Astrocyte (in vitro differentiated cells and primary cell): Measurements from ENCODE around the gene SLC25A36. TPM values are rescaled to one million over a fixed set of nuclear protein-coding genes. Genes with fewer than 3 reads are reported as not detected.

Experiments used
- DNase-seq: peaks from one replicate; pipeline ENCODE4 v3.0.0-alpha.2; 2010; ENCODE audit warnings: low read depth
- FAIRE-seq: peaks from 2 replicates; lab custom pipeline; 2011; peaks lifted over from hg19 to GRCh38; lab: Jason Lieb, UNC
- H2AFZ ChIP-seq: 2 replicates; pipeline ENCODE4 v1.6.0; 2012; ENCODE audit warnings: low read depth, low read length, inconsistent platforms
- H3K27ac ChIP-seq: 2 replicates; pipeline ENCODE4 v1.5.1; 2011; ENCODE audit warnings: low read depth, low read length, inconsistent platforms
- H3K27me3 ChIP-seq: 2 replicates; pipeline ENCODE4 v1.6.0; 2011; ENCODE audit warnings: low read length, inconsistent platforms; ENCODE audit not compliant: insufficient read depth
- H3K36me3 ChIP-seq: 2 replicates; pipeline ENCODE4 v1.5.1; 2011; ENCODE audit warnings: low read length, inconsistent platforms; ENCODE audit not compliant: insufficient read depth
- H3K4me1 ChIP-seq: 2 replicates; pipeline ENCODE4 v1.5.1; 2011; ENCODE audit warnings: low read length, inconsistent platforms; ENCODE audit not compliant: insufficient read depth
- H3K4me2 ChIP-seq: 2 replicates; pipeline ENCODE4 v1.6.0; 2012; ENCODE audit warnings: low read length, inconsistent platforms
- H3K4me3 ChIP-seq: 2 replicates; pipeline ENCODE4 v1.5.1; 2011; ENCODE audit warnings: low read depth, mild to moderate bottlenecking, low read length, inconsistent platforms; ENCODE audit not compliant: insufficient read depth
- H3K79me2 ChIP-seq: 2 replicates; pipeline ENCODE4 v1.6.0; 2012; ENCODE audit warnings: mild to moderate bottlenecking, low read length, inconsistent platforms; ENCODE audit not compliant: insufficient read depth
- H3K9ac ChIP-seq: 2 replicates; pipeline ENCODE4 v1.6.0; 2012; ENCODE audit warnings: mild to moderate bottlenecking, low read length, inconsistent platforms
- H3K9me3 ChIP-seq: 2 replicates; pipeline ENCODE4 v1.5.1; 2012; ENCODE audit warnings: low read depth, mild to moderate bottlenecking, low read length, inconsistent platforms; ENCODE audit not compliant: insufficient read depth
- H4K20me1 ChIP-seq: 2 replicates; pipeline ENCODE4 v1.6.0; 2012; ENCODE audit warnings: low read length, inconsistent platforms; ENCODE audit not compliant: insufficient read depth
- H3K27ac Mint-ChIP-seq: one replicate; pipeline ENCODE4 v1.8.0; 2021; ENCODE audit warnings: mild to moderate bottlenecking, mixed read lengths; ENCODE audit not compliant: unreplicated experiment
- H3K27me3 Mint-ChIP-seq: one replicate; pipeline ENCODE4 v1.8.0; 2021; ENCODE audit warnings: low read depth, mixed read lengths; ENCODE audit not compliant: unreplicated experiment
- H3K36me3 Mint-ChIP-seq: one replicate; pipeline ENCODE4 v1.8.0; 2021; ENCODE audit warnings: low read depth, mixed read lengths; ENCODE audit not compliant: unreplicated experiment
- H3K4me1 Mint-ChIP-seq: one replicate; pipeline ENCODE4 v1.8.0; 2021; ENCODE audit warnings: low read depth, mixed read lengths; ENCODE audit not compliant: unreplicated experiment
- H3K4me3 Mint-ChIP-seq: one replicate; pipeline ENCODE4 v1.8.0; 2021; ENCODE audit warnings: mild to moderate bottlenecking, moderate library complexity, mixed read lengths; ENCODE audit not compliant: unreplicated experiment
- H3K9me3 Mint-ChIP-seq: one replicate; pipeline ENCODE4 v1.8.0; 2021; ENCODE audit warnings: mild to moderate bottlenecking, mixed read lengths; ENCODE audit not compliant: unreplicated experiment
- CTCF ChIP-seq: IDR thresholded peaks from 2 replicates; pipeline ENCODE4 v1.5.1; 2011; ENCODE audit warnings: low read depth, mild to moderate bottlenecking, inconsistent platforms, low read length, moderate library complexity; ENCODE audit not compliant: insufficient read depth
- EZH2 ChIP-seq: IDR thresholded peaks from 2 replicates; pipeline ENCODE4 v1.6.1; 2012; ENCODE audit warnings: mild to moderate bottlenecking, low read length, inconsistent platforms; ENCODE audit not compliant: insufficient read depth
- total RNA-seq: library from RNA; stranded (reverse); gene quantifications from 2 replicates; pipeline ENCODE4 v1.2.1, GENCODE V29; 2021

The SLC25A36 gene
- total RNA-seq, 1 donor from 2014 or later, result 81.0 TPM

DNA sequence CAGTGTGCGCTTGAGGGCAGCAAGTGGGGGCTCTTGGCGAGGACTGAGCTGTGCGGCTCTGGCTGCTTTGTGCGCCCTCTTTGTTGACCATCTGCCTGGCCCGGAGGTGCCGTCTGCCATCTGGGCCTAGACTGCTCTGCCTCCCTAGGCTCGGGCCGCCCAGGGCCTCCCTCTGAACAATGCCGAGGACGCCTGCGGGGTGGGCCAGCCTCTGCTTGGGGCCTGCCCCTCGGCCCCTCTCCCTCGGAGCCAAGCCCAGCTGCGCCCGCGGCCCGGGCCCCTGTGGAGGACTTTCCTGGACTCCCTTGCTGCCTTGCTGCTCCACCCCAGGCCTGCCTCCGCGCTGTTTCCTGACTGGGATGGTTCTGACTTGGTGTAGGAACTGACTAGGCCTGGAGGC, 77.6 kb downstream of the SLC25A36 start:
- no peak overlapping the region for H2AFZ ChIP-seq
- no peak overlapping the region for H3K27ac Mint-ChIP-seq

DNA sequence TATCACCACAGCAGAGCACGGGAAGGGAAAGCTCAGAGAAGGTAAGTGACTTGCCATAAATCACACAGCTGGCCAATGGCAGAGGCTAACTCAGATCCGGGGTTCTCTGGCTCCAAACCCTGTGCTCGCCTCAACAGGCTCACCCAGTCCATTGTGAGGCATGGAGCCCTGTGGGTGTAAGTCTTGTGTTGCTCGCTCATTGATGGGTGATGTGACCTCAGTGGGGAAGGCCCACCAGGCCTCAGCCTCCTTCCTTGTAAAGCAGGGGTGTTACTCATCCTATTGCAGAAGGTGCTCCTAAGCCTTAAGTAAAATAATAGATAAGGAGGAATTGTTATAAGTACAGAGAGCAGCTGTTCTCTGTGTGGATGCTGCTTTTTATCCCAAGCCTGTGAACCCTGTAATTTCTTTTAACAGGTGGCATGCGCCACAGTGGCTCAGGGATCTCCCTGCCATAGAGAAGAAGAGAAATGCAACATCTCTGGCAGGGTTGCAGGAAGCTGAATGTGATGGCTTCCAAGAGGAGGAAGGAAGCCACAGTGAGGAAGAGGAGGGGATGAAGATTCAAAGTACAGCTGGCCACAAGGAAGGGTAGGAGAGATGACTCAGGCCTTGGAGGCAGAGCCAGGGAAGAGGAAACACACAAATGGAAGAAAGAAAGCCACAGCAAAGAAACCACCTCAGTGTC, 78.7 kb downstream of the SLC25A36 start:
- Histone ChIP-seq H3K9me3 (no peaks in the 10 kb centered on the region), H2AFZ (no peak overlapping the region), H3K36me3 (no peaks in the 10 kb centered on the region), H3K9ac (no peak overlapping the region), H3K4me1 (peaks cover 3% of the 10 kb centered on the region), H3K79me2 (no peaks in the 10 kb centered on the region), H3K27me3 (no peaks in the 10 kb centered on the region), H3K4me2 (no peak overlapping the region), H3K27ac (no peak overlapping the region), H3K4me3 (no peak overlapping the region), H4K20me1 (no peaks in the 10 kb centered on the region)
- Mint-ChIP-seq H3K36me3 (no peaks in the 10 kb centered on the region), H3K9me3 (peaks cover 2% of the 10 kb centered on the region), H3K4me3 (no peak overlapping the region), H3K4me1 (peaks cover 19% of the 10 kb centered on the region), H3K27me3 (no peaks in the 10 kb centered on the region), H3K27ac (no peak overlapping the region)
- DNase-seq (peak; percentile 41), FAIRE-seq (no peak)
- TF ChIP-seq CTCF, result no peak

More for the DNA sequence above, 77.6 kb downstream of the SLC25A36 start:
- H3K9ac ChIP-seq, result no peak overlapping the region
- no peaks in the 10 kb centered on the region for H3K36me3 Mint-ChIP-seq
- no peaks in the 10 kb centered on the region for H3K27me3 ChIP-seq
- peaks cover 19% of the 10 kb centered on the region for H3K4me1 Mint-ChIP-seq
- no peak for TF ChIP-seq EZH2
- TF ChIP-seq CTCF, result no peak
- H3K27ac ChIP-seq, result no peak overlapping the region
- no peaks in the 10 kb centered on the region for H3K27me3 Mint-ChIP-seq
- peaks cover 3% of the 10 kb centered on the region for H3K4me1 ChIP-seq
- peaks cover 2% of the 10 kb centered on the region for H3K9me3 Mint-ChIP-seq
- no peaks in the 10 kb centered on the region for H4K20me1 ChIP-seq
- no peak overlapping the region for H3K4me3 Mint-ChIP-seq
- no peak overlapping the region for H3K4me2 ChIP-seq
- DNase-seq (no peak), FAIRE-seq (no peak)
- no peaks in the 10 kb centered on the region for H3K9me3 ChIP-seq
- H3K36me3 ChIP-seq, result no peaks in the 10 kb centered on the region
- H3K79me2 ChIP-seq, result no peaks in the 10 kb centered on the region
- H3K4me3 ChIP-seq, result no peak overlapping the region

- Histone ChIP-seq H3K4me3 (no peak overlapping the region), H3K4me1 (peaks cover 3% of the 10 kb centered on the region), H4K20me1 (no peaks in the 10 kb centered on the region), H3K27ac (no peak overlapping the region), H3K4me2 (no peak overlapping the region), H3K9ac (no peak overlapping the region), H3K79me2 (no peaks in the 10 kb centered on the region), H3K9me3 (no peaks in the 10 kb centered on the region), H2AFZ (no peak overlapping the region), H3K36me3 (no peaks in the 10 kb centered on the region), H3K27me3 (no peaks in the 10 kb centered on the region)
- Mint-ChIP-seq H3K9me3 (peaks cover 2% of the 10 kb centered on the region), H3K27ac (peak overlapping the region; percentile 10), H3K4me3 (no peak overlapping the region), H3K4me1 (peaks cover 17% of the 10 kb centered on the region), H3K27me3 (no peaks in the 10 kb centered on the region), H3K36me3 (no peaks in the 10 kb centered on the region)
- peak; percentile 68 for DNase-seq
- FAIRE-seq, result no peak
- no peak for TF ChIP-seq CTCF
- no peak for TF ChIP-seq EZH2
Measured at GRCh38 chr3:141021261-141021660, 79.6 kb downstream of the SLC25A36 start.
